PFSK-1 (cell line): ENCODE data around the gene ARHGAP10.

Experiments
- POLR2AphosphoS5 ChIP-seq: IDR thresholded peaks from 2 replicates; pipeline ENCODE4 v1.6.1; 2012; ENCODE audit warnings: low read depth, mild to moderate bottlenecking, control low read depth, low read length, moderate library complexity
- SIN3A ChIP-seq: IDR thresholded peaks from 2 replicates; pipeline ENCODE4 v1.6.1; 2012; ENCODE audit warnings: mild to moderate bottlenecking, low read length, moderate library complexity, borderline replicate concordance; ENCODE audit not compliant: insufficient read depth
- TAF1 ChIP-seq: IDR thresholded peaks from 2 replicates; pipeline ENCODE4 v1.6.1; 2012; ENCODE audit warnings: low read length, control low read depth, borderline replicate concordance; ENCODE audit not compliant: insufficient read depth
- TF ChIP-seq, protein P1 (sequence below), 2 experiments: IDR thresholded peaks; 2 replicates each; pipeline versions ENCODE4 v1.6.1 to v1.8.0; 2011 to 2012; ENCODE audit warnings: low read depth in 2 of 2, low read length in 2 of 2, control low read depth in 1 of 2, inconsistent platforms in 1 of 2, mild to moderate bottlenecking in 1 of 2, moderate library complexity in 1 of 2; ENCODE audit not compliant: insufficient read depth in 1 of 2

DNA sequence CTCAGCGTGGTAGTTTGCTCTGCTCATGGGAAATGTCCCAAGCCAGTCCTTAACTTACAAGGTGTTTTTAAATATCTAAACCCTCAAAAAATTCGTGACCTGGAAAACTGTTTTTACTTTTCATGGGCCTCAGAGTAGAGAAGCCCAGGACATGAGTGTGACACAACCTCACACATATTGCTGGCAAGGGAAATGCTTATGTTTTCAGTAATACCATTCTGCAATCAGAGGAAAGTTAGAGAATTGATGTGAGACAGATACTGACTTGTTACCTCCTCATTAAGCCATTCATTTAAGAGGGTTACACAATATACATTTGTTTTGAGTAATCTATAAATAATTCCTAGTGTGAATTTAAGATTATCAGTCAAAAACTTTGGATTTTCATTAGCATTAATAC, 209.5 kb downstream of the ARHGAP10 start:
- no peak for TF ChIP-seq POLR2AphosphoS5
- TF ChIP-seq SIN3A, result no peak
- no peak for TF ChIP-seq TAF1
- TF ChIP-seq, protein P1, sequence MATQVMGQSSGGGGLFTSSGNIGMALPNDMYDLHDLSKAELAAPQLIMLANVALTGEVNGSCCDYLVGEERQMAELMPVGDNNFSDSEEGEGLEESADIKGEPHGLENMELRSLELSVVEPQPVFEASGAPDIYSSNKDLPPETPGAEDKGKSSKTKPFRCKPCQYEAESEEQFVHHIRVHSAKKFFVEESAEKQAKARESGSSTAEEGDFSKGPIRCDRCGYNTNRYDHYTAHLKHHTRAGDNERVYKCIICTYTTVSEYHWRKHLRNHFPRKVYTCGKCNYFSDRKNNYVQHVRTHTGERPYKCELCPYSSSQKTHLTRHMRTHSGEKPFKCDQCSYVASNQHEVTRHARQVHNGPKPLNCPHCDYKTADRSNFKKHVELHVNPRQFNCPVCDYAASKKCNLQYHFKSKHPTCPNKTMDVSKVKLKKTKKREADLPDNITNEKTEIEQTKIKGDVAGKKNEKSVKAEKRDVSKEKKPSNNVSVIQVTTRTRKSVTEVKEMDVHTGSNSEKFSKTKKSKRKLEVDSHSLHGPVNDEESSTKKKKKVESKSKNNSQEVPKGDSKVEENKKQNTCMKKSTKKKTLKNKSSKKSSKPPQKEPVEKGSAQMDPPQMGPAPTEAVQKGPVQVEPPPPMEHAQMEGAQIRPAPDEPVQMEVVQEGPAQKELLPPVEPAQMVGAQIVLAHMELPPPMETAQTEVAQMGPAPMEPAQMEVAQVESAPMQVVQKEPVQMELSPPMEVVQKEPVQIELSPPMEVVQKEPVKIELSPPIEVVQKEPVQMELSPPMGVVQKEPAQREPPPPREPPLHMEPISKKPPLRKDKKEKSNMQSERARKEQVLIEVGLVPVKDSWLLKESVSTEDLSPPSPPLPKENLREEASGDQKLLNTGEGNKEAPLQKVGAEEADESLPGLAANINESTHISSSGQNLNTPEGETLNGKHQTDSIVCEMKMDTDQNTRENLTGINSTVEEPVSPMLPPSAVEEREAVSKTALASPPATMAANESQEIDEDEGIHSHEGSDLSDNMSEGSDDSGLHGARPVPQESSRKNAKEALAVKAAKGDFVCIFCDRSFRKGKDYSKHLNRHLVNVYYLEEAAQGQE (IDR thresholded peaks at IDR 0.05; ENCODE audit: insufficient read depth in 1 of 2, low read depth in 2 of 2, low read length in 2 of 2), result no peak
